ENCODE results near the gene CCDC18.

- TF ChIP-seq CTCF (conservative IDR thresholded peaks at IDR 0.05; ENCODE audit: low read depth in 2 of 2) (no peak), ZNF331 (CRISPR knock-in tag; IDR thresholded peaks at IDR 0.05; ENCODE audit: low read depth) (no peak)
Observed at GRCh38 chr1:93322349-93322748, 141.8 kb downstream of the CCDC18 start.
